Measurements from ENCODE around the gene HEATR3.

Gene HEATR3

GRCh38 chr16:50155925-50156324, 90.2 kb downstream of the HEATR3 start:
- TF ChIP-seq CTCF (IDR thresholded peaks at IDR 0.05; ENCODE audit: low read depth, low read length, missing control alignments), result no peak
- H3K4me3 ChIP-seq (ENCODE audit: low read depth, low read length), result peak overlapping the region; percentile 62; the same call in 1 of the 2 replicates
- no peak for DNase-seq (ENCODE audit: low read depth)
